Mesothelial cell of epicardium (in vitro differentiated cells): ENCODE measurements around the gene CABCOCO1. TPM values are rescaled to one million over a fixed set of nuclear protein-coding genes. Genes with fewer than 3 reads are reported as not detected.

Source experiments
- DNase-seq, 2 experiments: peaks; one replicate each; pipeline ENCODE4 v3.0.0; 2021; ENCODE audit warnings: low spot score in 2 of 2; ENCODE audit not compliant: unreplicated experiment in 2 of 2
- H3K27ac Mint-ChIP-seq: 2 replicates; pipeline ENCODE4 v1.8.0; 2021; ENCODE audit warnings: mixed read lengths
- H3K27me3 Mint-ChIP-seq: 2 replicates; pipeline ENCODE4 v1.8.0; 2021; ENCODE audit warnings: low read depth, mixed read lengths
- H3K36me3 Mint-ChIP-seq: 2 replicates; pipeline ENCODE4 v1.8.0; 2021; ENCODE audit warnings: mixed read lengths
- H3K4me1 Mint-ChIP-seq: 2 replicates; pipeline ENCODE4 v1.8.0; 2021; ENCODE audit warnings: mixed read lengths
- H3K4me3 Mint-ChIP-seq: 2 replicates; pipeline ENCODE4 v1.8.0; 2021; ENCODE audit warnings: mild to moderate bottlenecking, moderate library complexity, mixed read lengths
- H3K9me3 Mint-ChIP-seq: 2 replicates; pipeline ENCODE4 v1.8.0; 2021; ENCODE audit warnings: mixed read lengths
- total RNA-seq: library from RNA; stranded (reverse); gene quantifications from 3 replicates; pipeline ENCODE4 v1.2.1, GENCODE V29; 2021
- TF ChIP-seq, protein P1 (sequence below): fragments of 200-600 bp; sonication (generic); IDR thresholded peaks from one replicate; pipeline ENCODE4 v1.5.0; 2021; ENCODE audit warnings: antibody characterized with exemption; ENCODE audit not compliant: unreplicated experiment

CABCOCO1 gene
- total RNA-seq, 1 donor from 2014 or later, result 2.5 TPM

GRCh38 chr10:61776615-61777266 is 114.0 kb downstream of the CABCOCO1 start:
- no peaks in the 10 kb centered on the region for H3K36me3 Mint-ChIP-seq
- DNase-seq, result no peak
- no peak overlapping the region for H3K27ac Mint-ChIP-seq
- TF ChIP-seq, protein P1, sequence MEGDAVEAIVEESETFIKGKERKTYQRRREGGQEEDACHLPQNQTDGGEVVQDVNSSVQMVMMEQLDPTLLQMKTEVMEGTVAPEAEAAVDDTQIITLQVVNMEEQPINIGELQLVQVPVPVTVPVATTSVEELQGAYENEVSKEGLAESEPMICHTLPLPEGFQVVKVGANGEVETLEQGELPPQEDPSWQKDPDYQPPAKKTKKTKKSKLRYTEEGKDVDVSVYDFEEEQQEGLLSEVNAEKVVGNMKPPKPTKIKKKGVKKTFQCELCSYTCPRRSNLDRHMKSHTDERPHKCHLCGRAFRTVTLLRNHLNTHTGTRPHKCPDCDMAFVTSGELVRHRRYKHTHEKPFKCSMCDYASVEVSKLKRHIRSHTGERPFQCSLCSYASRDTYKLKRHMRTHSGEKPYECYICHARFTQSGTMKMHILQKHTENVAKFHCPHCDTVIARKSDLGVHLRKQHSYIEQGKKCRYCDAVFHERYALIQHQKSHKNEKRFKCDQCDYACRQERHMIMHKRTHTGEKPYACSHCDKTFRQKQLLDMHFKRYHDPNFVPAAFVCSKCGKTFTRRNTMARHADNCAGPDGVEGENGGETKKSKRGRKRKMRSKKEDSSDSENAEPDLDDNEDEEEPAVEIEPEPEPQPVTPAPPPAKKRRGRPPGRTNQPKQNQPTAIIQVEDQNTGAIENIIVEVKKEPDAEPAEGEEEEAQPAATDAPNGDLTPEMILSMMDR, result no peak
- no peaks in the 10 kb centered on the region for H3K27me3 Mint-ChIP-seq
- H3K4me3 Mint-ChIP-seq, result no peak overlapping the region
- H3K4me1 Mint-ChIP-seq, result no peaks in the 10 kb centered on the region
- H3K9me3 Mint-ChIP-seq, result no peaks in the 10 kb centered on the region

GRCh38 chr10:61778137-61778536 is 115.4 kb downstream of the CABCOCO1 start:
- H3K27me3 Mint-ChIP-seq, result no peaks in the 10 kb centered on the region
- H3K27ac Mint-ChIP-seq, result no peak overlapping the region
- no peaks in the 10 kb centered on the region for H3K36me3 Mint-ChIP-seq
- H3K4me1 Mint-ChIP-seq, result no peaks in the 10 kb centered on the region
- no peak for DNase-seq
- no peaks in the 10 kb centered on the region for H3K9me3 Mint-ChIP-seq
- TF ChIP-seq, protein P1, result no peak
- H3K4me3 Mint-ChIP-seq, result no peak overlapping the region

GRCh38 chr10:61779276-61779675 is 116.5 kb downstream of the CABCOCO1 start:
- no peak for DNase-seq
- Mint-ChIP-seq H3K36me3 (no peaks in the 10 kb centered on the region), H3K4me3 (no peak overlapping the region), H3K4me1 (peaks cover 6% of the 10 kb centered on the region), H3K27me3 (no peaks in the 10 kb centered on the region), H3K9me3 (no peaks in the 10 kb centered on the region), H3K27ac (no peak overlapping the region)
- TF ChIP-seq, protein P1, result no peak

DNA sequence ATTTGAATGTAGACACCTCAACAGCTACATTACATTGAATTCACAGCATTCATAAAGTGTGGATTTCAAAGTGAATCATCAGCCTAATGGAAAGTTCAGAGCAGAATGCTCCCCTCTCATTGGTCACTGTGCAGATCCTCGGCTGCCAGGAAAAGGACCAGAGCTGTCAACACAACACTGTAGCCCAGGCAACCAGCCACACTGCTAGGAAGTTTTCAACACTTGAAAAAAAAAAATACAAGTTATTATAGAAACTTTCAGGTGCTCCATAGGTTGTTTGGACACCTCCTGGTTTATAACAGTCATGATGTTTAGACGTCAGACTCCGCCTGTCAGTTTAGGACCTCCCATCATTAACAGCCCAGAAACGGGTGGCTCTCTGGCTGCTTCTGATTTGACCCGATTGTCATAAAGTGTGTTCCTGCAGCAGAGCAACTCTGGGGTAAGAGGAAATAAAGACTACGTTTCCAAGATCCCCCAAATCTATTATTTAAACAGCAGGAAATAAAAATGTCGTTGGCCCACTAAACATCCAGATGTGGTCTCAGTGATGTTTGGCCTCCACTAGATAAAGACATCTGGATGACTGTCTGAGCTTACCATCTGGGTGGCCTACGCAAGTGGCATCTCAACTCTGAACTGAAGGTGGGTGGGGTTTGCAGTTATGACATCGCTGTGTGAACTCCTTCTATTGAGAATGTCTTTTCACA is 117.4 kb downstream of the CABCOCO1 start:
- H3K9me3 Mint-ChIP-seq, result no peaks in the 10 kb centered on the region
- H3K36me3 Mint-ChIP-seq, result no peaks in the 10 kb centered on the region
- TF ChIP-seq, protein P1, result no peak
- no peaks in the 10 kb centered on the region for H3K27me3 Mint-ChIP-seq
- no peak overlapping the region for H3K4me3 Mint-ChIP-seq
- peaks cover 12% of the 10 kb centered on the region for H3K4me1 Mint-ChIP-seq
- DNase-seq, result no peak
- H3K27ac Mint-ChIP-seq, result no peak overlapping the region

DNA sequence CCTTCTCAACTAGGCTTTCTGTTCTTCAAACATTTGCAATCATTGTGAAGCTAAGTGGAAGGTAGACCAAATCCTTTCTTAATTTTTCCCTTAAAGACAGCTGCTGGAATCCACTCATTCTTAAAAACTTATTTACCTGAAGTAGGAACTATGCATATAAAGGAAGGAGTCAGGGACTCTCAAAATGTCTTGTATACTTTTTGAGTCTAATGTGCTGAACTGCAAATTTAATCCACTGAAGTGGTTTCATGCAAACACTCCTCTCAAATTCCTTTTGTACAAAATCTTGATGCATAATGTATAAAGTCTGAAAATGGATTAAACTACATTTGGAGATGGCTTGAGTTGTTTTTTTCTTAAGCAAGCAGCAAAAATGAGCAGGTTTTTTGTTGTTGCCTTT is 118.0 kb downstream of the CABCOCO1 start:
- Mint-ChIP-seq H3K27ac (no peak overlapping the region), H3K4me1 (peaks cover 12% of the 10 kb centered on the region), H3K4me3 (no peak overlapping the region), H3K27me3 (no peaks in the 10 kb centered on the region), H3K36me3 (no peaks in the 10 kb centered on the region), H3K9me3 (no peaks in the 10 kb centered on the region)
- TF ChIP-seq, protein P1, result no peak
- DNase-seq, result no peak
